ENCODE results near the gene LRRC63.

Gene LRRC63

GRCh38 chr13:46313432-46314257 is 101.9 kb downstream of the LRRC63 start:
- Histone ChIP-seq H3K4me3 (ENCODE audit: low read depth, low read length) (no peak overlapping the region), H3K36me3 (ENCODE audit: control insufficient read depth in 2 of 2, insufficient read depth in 1 of 2, low read length in 2 of 2) (no peaks in the 10 kb centered on the region), H3K9me3 (ENCODE audit: control insufficient read depth, insufficient read depth, low read depth, low read length) (no peaks in the 10 kb centered on the region), H3K4me1 (ENCODE audit: control insufficient read depth, insufficient read depth, low read length) (no peaks in the 10 kb centered on the region), H3K27ac (ENCODE audit: extremely low read depth, low read depth, low read length) (no peak overlapping the region)
- peak; percentile 70 for TF ChIP-seq PRDM1 (tag by site-specific recombination; IDR thresholded peaks at IDR 0.05)
- no peak for TF ChIP-seq TRIM28 (IDR thresholded peaks at IDR 0.05; ENCODE audit: borderline replicate concordance, low read length)
- ChIA-PET POLR2A (no interaction called here), CTCF (interaction anchor here (0.6 to 0.7 kb wide), 2 partner anchors 353 to 736 kb away, joined by 3 to 4 read pairs; no protein-coding TSS in a partner anchor)

GRCh38 chr13:46314587-46314986 is 102.9 kb downstream of the LRRC63 start:
- Histone ChIP-seq H3K4me1 (ENCODE audit: control insufficient read depth, insufficient read depth, low read length) (no peaks in the 10 kb centered on the region), H3K9me3 (ENCODE audit: control insufficient read depth, insufficient read depth, low read depth, low read length) (no peaks in the 10 kb centered on the region), H3K27ac (ENCODE audit: extremely low read depth, low read depth, low read length) (no peak overlapping the region), H3K4me3 (ENCODE audit: low read depth, low read length) (no peak overlapping the region), H3K36me3 (ENCODE audit: control insufficient read depth in 2 of 2, insufficient read depth in 1 of 2, low read length in 2 of 2) (no peaks in the 10 kb centered on the region)
- no peak for TF ChIP-seq INSM2 (tag by site-specific recombination; IDR thresholded peaks at IDR 0.05)
- peak; percentile 68 for TF ChIP-seq ZNF146 (tag by site-specific recombination; IDR thresholded peaks at IDR 0.05)
- no peak for TF ChIP-seq BCL11B (tag by site-specific recombination; IDR thresholded peaks at IDR 0.05; ENCODE audit: low read depth)
- TF ChIP-seq ZNF776 (tag by site-specific recombination; IDR thresholded peaks at IDR 0.05; ENCODE audit: borderline replicate concordance), result no peak
- ChIA-PET CTCF (no interaction called here), POLR2A (no interaction called here)

GRCh38 chr13:46315036-46315435 is 103.3 kb downstream of the LRRC63 start:
- H3K4me1 ChIP-seq (ENCODE audit: control insufficient read depth, insufficient read depth, low read length), result no peaks in the 10 kb centered on the region
- CTCF ChIA-PET, result no interaction called here
- POLR2A ChIA-PET, result no interaction called here
- no peak overlapping the region for H3K27ac ChIP-seq (ENCODE audit: extremely low read depth, low read depth, low read length)
- H3K4me3 ChIP-seq (ENCODE audit: low read depth, low read length), result no peak overlapping the region
- no peaks in the 10 kb centered on the region for H3K9me3 ChIP-seq (ENCODE audit: control insufficient read depth, insufficient read depth, low read depth, low read length)
- no peak for TF ChIP-seq ZSCAN4 (tag by site-specific recombination; IDR thresholded peaks at IDR 0.05)
- no peak for TF ChIP-seq ZNF391 (tag by site-specific recombination; IDR thresholded peaks at IDR 0.05; ENCODE audit: borderline replicate concordance, low read depth)
- TF ChIP-seq ZNF658 (tag by site-specific recombination; IDR thresholded peaks at IDR 0.05), result no peak
- no peaks in the 10 kb centered on the region for H3K36me3 ChIP-seq (ENCODE audit: control insufficient read depth in 2 of 2, insufficient read depth in 1 of 2, low read length in 2 of 2)

GRCh38 chr13:46315491-46316075 is 103.9 kb downstream of the LRRC63 start:
- TF ChIP-seq ZBTB17 (tag by site-specific recombination; IDR thresholded peaks at IDR 0.05), result peak; percentile 48; the same call in 1 of the 2 replicates
- no peak for TF ChIP-seq ZNF701 (tag by site-specific recombination; IDR thresholded peaks at IDR 0.05)
- Histone ChIP-seq H3K36me3 (ENCODE audit: control insufficient read depth in 2 of 2, insufficient read depth in 1 of 2, low read length in 2 of 2) (no peaks in the 10 kb centered on the region), H3K27ac (ENCODE audit: extremely low read depth, low read depth, low read length) (no peak overlapping the region), H3K4me1 (ENCODE audit: control insufficient read depth, insufficient read depth, low read length) (no peaks in the 10 kb centered on the region), H3K9me3 (ENCODE audit: control insufficient read depth, insufficient read depth, low read depth, low read length) (no peaks in the 10 kb centered on the region), H3K4me3 (ENCODE audit: low read depth, low read length) (no peak overlapping the region)
- ChIA-PET POLR2A (no interaction called here), CTCF (no interaction called here)

- Histone ChIP-seq H3K36me3 (ENCODE audit: control insufficient read depth in 2 of 2, insufficient read depth in 1 of 2, low read length in 2 of 2) (no peaks in the 10 kb centered on the region), H3K4me3 (ENCODE audit: low read depth, low read length) (no peak overlapping the region), H3K27ac (ENCODE audit: extremely low read depth, low read depth, low read length) (no peak overlapping the region), H3K4me1 (ENCODE audit: control insufficient read depth, insufficient read depth, low read length) (no peaks in the 10 kb centered on the region), H3K9me3 (ENCODE audit: control insufficient read depth, insufficient read depth, low read depth, low read length) (no peaks in the 10 kb centered on the region)
- ChIA-PET CTCF (no interaction called here), POLR2A (no interaction called here)
- no peak for TF ChIP-seq ZSCAN18 (tag by site-specific recombination; IDR thresholded peaks at IDR 0.05)
- TF ChIP-seq ZSCAN16 (tag by site-specific recombination; IDR thresholded peaks at IDR 0.05), result no peak
- no peak for TF ChIP-seq ZNF132 (tag by site-specific recombination; IDR thresholded peaks at IDR 0.05; ENCODE audit: borderline replicate concordance)
- no peak for TF ChIP-seq ZNF394 (tag by site-specific recombination; IDR thresholded peaks at IDR 0.05; ENCODE audit: borderline replicate concordance)
- no peak for TF ChIP-seq AEBP2 (tag by site-specific recombination; IDR thresholded peaks at IDR 0.05; ENCODE audit: borderline replicate concordance)
- no peak for TF ChIP-seq ZNF221 (tag by site-specific recombination; IDR thresholded peaks at IDR 0.05; ENCODE audit: borderline replicate concordance)
- TF ChIP-seq BCL11A (tag by site-specific recombination; IDR thresholded peaks at IDR 0.05; ENCODE audit: low read depth), result no peak
Observed at GRCh38 chr13:46317120-46317519, 105.4 kb downstream of the LRRC63 start.
